ENCODE data around the gene TMEM120A.

The TMEM120A gene

GRCh38 chr7:75983471-75984129 is 10.8 kb downstream of the TMEM120A start:
- no peak for TF ChIP-seq Cebpa-rat (IDR thresholded peaks at IDR 0.05)
- Histone ChIP-seq H3K9me3 (no peaks in the 10 kb centered on the region), H3K4me3 (no peak overlapping the region), H3K36me3 (peaks cover 91% of the 10 kb centered on the region), H3K4me1 (peaks cover 9% of the 10 kb centered on the region), H3K27ac (no peak overlapping the region), H3K4me2 (no peak overlapping the region), H4K20me1 (0 out of 2 replicates have a peak, but pooled peaks cover 12% of the 10 kb centered on the region), H3K9ac (no peak overlapping the region), H3K27me3 (no peaks in the 10 kb centered on the region)

- Histone ChIP-seq H3K4me3 (no peak overlapping the region), H3K9ac (no peak overlapping the region), H3K9me3 (no peaks in the 10 kb centered on the region), H4K20me1 (0 out of 2 replicates have a peak, but pooled peaks cover 12% of the 10 kb centered on the region), H3K36me3 (peaks cover 85% of the 10 kb centered on the region), H3K4me1 (peaks cover 9% of the 10 kb centered on the region), H3K4me2 (no peak overlapping the region), H3K27ac (no peak overlapping the region), H3K27me3 (no peaks in the 10 kb centered on the region)
- TF ChIP-seq Cebpa-rat (IDR thresholded peaks at IDR 0.05), result no peak
These were observed 11.9 kb downstream of the TMEM120A start for GRCh38 chr7:75982306-75983064.

- peaks cover 77% of the 10 kb centered on the region for H3K36me3 ChIP-seq
- no peak overlapping the region for H3K27ac ChIP-seq
- no peak overlapping the region for H3K4me2 ChIP-seq
- H3K4me3 ChIP-seq, result no peak overlapping the region
- H4K20me1 ChIP-seq, result 0 out of 2 replicates have a peak, but pooled peaks cover 12% of the 10 kb centered on the region
- peaks cover 9% of the 10 kb centered on the region for H3K4me1 ChIP-seq
- TF ChIP-seq Cebpa-rat (IDR thresholded peaks at IDR 0.05), result no peak
- no peaks in the 10 kb centered on the region for H3K27me3 ChIP-seq
- H3K9ac ChIP-seq, result no peak overlapping the region
- no peaks in the 10 kb centered on the region for H3K9me3 ChIP-seq
These were observed 12.7 kb downstream of the TMEM120A start for GRCh38 chr7:75981453-75982305.

- Histone ChIP-seq H3K4me3 (no peak overlapping the region), H3K36me3 (peaks cover 72% of the 10 kb centered on the region), H3K4me2 (no peak overlapping the region), H3K4me1 (peaks cover 9% of the 10 kb centered on the region), H3K27ac (no peak overlapping the region), H3K27me3 (no peaks in the 10 kb centered on the region), H3K9ac (no peak overlapping the region), H4K20me1 (0 out of 2 replicates have a peak, but pooled peaks cover 8% of the 10 kb centered on the region), H3K9me3 (no peaks in the 10 kb centered on the region)
- TF ChIP-seq Cebpa-rat (IDR thresholded peaks at IDR 0.05), result no peak
These were observed 13.3 kb downstream of the TMEM120A start for GRCh38 chr7:75981203-75981452.

GRCh38 chr7:75980430-75981202 is 13.8 kb downstream of the TMEM120A start:
- Histone ChIP-seq H3K4me2 (no peak overlapping the region), H3K36me3 (peaks cover 67% of the 10 kb centered on the region), H3K27me3 (no peaks in the 10 kb centered on the region), H3K27ac (no peak overlapping the region), H4K20me1 (0 out of 2 replicates have a peak, but pooled peaks cover 8% of the 10 kb centered on the region), H3K9me3 (no peaks in the 10 kb centered on the region), H3K9ac (no peak overlapping the region), H3K4me1 (peaks cover 9% of the 10 kb centered on the region), H3K4me3 (no peak overlapping the region)
- no peak for TF ChIP-seq Cebpa-rat (IDR thresholded peaks at IDR 0.05)

GRCh38 chr7:75979759-75980429 is 14.5 kb downstream of the TMEM120A start:
- H3K9me3 ChIP-seq, result no peaks in the 10 kb centered on the region
- no peak for TF ChIP-seq Cebpa-rat (IDR thresholded peaks at IDR 0.05)
- no peak overlapping the region for H3K9ac ChIP-seq
- peaks cover 9% of the 10 kb centered on the region for H3K4me1 ChIP-seq
- H3K27me3 ChIP-seq, result no peaks in the 10 kb centered on the region
- no peak overlapping the region for H3K27ac ChIP-seq
- peaks cover 60% of the 10 kb centered on the region for H3K36me3 ChIP-seq
- 0 out of 2 replicates have a peak, but pooled peaks cover 8% of the 10 kb centered on the region for H4K20me1 ChIP-seq
- no peak overlapping the region for H3K4me3 ChIP-seq
- no peak overlapping the region for H3K4me2 ChIP-seq

- peaks cover 52% of the 10 kb centered on the region for H3K36me3 ChIP-seq
- H3K27me3 ChIP-seq, result no peaks in the 10 kb centered on the region
These were observed 16.7 kb downstream of the TMEM120A start for GRCh38 chr7:75977743-75978142.

GRCh38 chr7:75971961-75972763 is 22.2 kb downstream of the TMEM120A start:
- H3K4me1 ChIP-seq, result peaks cover 23% of the 10 kb centered on the region
- H3K9ac ChIP-seq, result no peak overlapping the region
- no peak for TF ChIP-seq Cebpa-rat (IDR thresholded peaks at IDR 0.05)
- H3K4me2 ChIP-seq, result peak overlapping the region; percentile 65
- peaks cover 34% of the 10 kb centered on the region for H3K36me3 ChIP-seq
- H3K27ac ChIP-seq, result no peak overlapping the region
- H3K9me3 ChIP-seq, result no peaks in the 10 kb centered on the region
- H3K4me3 ChIP-seq, result no peak overlapping the region
- no peaks in the 10 kb centered on the region for H3K27me3 ChIP-seq
- peaks cover 28% of the 10 kb centered on the region; the same call in 1 of the 2 replicates for H4K20me1 ChIP-seq

More at GRCh38 chr7:75977743-75978142, 16.7 kb downstream of the TMEM120A start:
- H3K4me3 ChIP-seq, result no peak overlapping the region
- no peak overlapping the region for H3K27ac ChIP-seq
- TF ChIP-seq Cebpa-rat (IDR thresholded peaks at IDR 0.05), result no peak
- H4K20me1 ChIP-seq, result 0 out of 2 replicates have a peak, but pooled peaks cover 8% of the 10 kb centered on the region
- peaks cover 10% of the 10 kb centered on the region for H3K4me1 ChIP-seq
- no peak overlapping the region for H3K9ac ChIP-seq
- no peak overlapping the region for H3K4me2 ChIP-seq
- no peaks in the 10 kb centered on the region for H3K9me3 ChIP-seq

Data from BLaER1 (cell line).